Measurements from ENCODE around the gene AP1S1.

AP1S1 gene

GRCh38 chr7:101159696-101160674, 5.7 kb downstream of the AP1S1 start:
- no peak for DNase-seq

- DNase-seq, result no peak
Measured at GRCh38 chr7:101160910-101161309, 6.6 kb downstream of the AP1S1 start.

GRCh38 chr7:101161692-101162471, 7.6 kb downstream of the AP1S1 start:
- no peak for DNase-seq

GRCh38 chr7:101162551-101163278, 8.4 kb downstream of the AP1S1 start:
- DNase-seq, result peak in 1 of 14 donors; percentile 45

- peak in 1 of 14 donors; percentile 67 for DNase-seq
Measured at GRCh38 chr7:101163279-101164070, 9.2 kb downstream of the AP1S1 start.

GRCh38 chr7:101164071-101164840, 10.0 kb downstream of the AP1S1 start:
- DNase-seq, result peak in 1 of 14 donors; percentile 21

- DNase-seq, result peak; percentile 21 to 87 (median 79)
Measured at GRCh38 chr7:101165075-101165957, 11.0 kb downstream of the AP1S1 start, which contains the start of gene VGF. Gene VGF, minus strand, starts transcription at chr7:101165569. Its CDS starts 726 bp downstream, at chr7:101164843.

GRCh38 chr7:101165958-101166647, 11.8 kb downstream of the AP1S1 start:
- no peak for DNase-seq

GRCh38 chr7:101166648-101166908, 12.3 kb downstream of the AP1S1 start:
- DNase-seq, result no peak

- no peak for DNase-seq
Measured at GRCh38 chr7:101166909-101167644, 12.8 kb downstream of the AP1S1 start.

GRCh38 chr7:101167645-101168411, 13.6 kb downstream of the AP1S1 start:
- no peak for DNase-seq

GRCh38 chr7:101168412-101169049, 14.3 kb downstream of the AP1S1 start:
- no peak for DNase-seq

GRCh38 chr7:101169110-101169837, 15.0 kb downstream of the AP1S1 start:
- no peak for DNase-seq

GRCh38 chr7:101169838-101170551, 15.7 kb downstream of the AP1S1 start:
- peak in 11 of 14 donors; percentile 8 to 46 (median 14) for DNase-seq

- no peak for DNase-seq
Measured at GRCh38 chr7:101170617-101171441, 16.6 kb downstream of the AP1S1 start.

Data from C1 segment of cervical spinal cord (tissue), 14 donors.